Measurements from ENCODE around the gene GALNT3.

Gene GALNT3

GRCh38 chr2:165795011-165795410 lies 964 bp upstream of the GALNT3 start:
- DNase-seq, result no peak

DNA sequence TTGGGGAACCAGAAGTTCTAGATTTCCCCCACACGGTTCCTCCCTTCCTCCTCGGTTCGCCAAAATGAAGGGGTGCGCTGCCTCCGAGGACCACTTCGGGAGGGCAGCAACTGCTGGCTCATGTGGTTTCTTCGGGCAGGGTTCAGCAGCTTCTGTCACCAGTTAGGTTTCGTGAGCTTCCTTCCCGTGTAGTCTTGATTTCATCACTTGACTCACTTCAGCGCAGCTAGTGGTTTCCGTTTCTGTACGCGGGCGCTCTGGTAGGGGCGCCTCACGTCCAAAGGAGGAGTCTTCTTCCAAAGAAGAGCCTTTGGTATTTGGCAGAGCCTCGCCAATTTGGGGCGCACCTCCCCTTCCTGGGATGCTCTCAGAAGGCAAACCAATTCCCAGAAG lies 485 bp upstream of the GALNT3 start:
- peak; percentile 56 for DNase-seq

- no peak for DNase-seq
Observed at GRCh38 chr2:165793161-165793778, 777 bp downstream of the GALNT3 start.

GRCh38 chr2:165792104-165792454 lies 2.0 kb downstream of the GALNT3 start:
- no peak for DNase-seq

DNA sequence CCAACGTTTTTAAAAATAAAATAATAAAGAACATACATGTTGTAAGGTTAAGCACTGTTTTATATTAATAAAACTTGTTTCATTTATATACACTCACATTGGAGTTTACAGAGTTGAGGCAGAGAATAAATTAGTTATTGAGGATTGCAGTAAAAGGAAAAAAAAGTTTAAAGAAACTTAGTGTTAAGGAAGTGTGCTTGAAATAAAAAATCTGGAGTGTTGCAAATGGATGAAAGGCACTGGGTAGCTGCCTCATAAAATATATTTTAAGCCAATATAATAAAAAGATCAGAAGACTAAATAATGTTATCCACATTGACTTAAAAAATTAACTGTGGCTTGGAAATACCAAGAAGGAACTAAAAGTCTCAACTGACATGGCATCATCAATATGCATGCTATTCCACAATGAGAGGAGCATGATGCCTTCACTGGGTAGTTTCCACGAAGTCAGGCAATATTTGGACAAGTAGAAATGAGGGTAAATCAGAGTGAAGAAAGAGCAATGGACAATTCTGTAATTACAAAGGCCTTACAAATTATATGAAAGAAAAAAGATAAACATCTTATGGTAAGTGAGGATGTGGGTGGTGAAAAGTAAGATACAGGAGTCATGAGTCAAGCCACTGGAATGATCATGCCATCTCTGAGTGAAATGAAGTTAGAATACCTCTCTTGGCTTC lies 2.5 kb downstream of the GALNT3 start:
- no peak for DNase-seq

- no peak for DNase-seq
Observed at GRCh38 chr2:165790466-165790865, 3.6 kb downstream of the GALNT3 start.

- DNase-seq, result no peak
Observed at GRCh38 chr2:165787334-165787733, 6.7 kb downstream of the GALNT3 start.

DNA sequence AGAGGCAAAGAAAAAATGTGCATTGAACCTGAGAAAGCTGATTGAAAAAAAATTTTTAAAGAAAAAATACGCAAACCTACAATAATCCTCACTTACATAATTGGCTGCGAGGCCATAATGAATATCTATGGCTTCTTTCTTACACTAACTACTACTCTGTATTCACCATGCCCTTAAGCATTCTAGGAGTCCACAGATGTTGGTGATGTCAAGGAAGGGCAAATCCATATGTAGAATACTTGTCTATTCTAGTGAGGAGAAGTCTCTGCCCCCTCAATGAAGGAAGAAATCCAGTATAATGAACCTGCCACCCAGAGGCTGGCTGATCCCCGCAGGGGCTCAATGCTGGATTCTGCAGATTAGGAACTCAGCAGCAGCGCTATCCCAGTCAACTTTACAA lies 14.3 kb downstream of the GALNT3 start:
- DNase-seq, result no peak

DNA sequence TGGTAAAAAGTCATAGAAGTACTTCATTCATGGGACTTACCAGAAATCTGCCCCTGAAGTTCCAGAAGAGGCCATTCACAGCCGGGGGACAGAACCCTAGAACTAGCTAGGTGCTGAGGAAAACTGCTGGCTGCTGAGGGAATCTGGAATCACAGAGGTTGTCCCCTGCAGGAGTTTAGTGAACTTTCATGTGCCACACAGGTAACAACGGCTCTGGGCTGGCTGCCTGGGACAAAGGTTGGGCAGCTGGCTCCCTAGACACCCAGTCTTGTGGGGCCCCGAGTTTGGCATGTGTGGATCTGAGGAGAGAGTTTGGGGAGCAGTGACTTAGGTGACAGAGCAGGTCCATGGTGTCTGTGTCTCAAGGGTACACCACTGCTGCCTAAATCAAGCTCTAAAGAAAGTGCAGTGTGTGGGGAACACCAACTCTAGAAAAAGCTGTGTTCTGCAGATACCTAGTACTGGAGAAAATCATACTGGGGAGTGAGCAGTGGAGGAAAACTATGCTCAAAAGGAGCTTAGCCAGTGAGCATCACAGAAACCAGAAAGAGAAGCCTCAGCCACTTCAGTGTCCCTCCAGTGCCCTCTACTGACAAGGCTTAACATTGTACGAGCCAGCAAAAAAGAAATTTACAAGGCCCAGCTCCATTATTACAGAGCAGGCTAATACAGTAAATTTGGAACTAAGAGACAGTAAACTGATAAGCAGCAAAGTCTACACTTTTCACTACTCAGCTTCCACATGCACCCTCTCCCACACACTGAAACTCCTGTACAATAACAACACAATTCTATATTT lies 15.2 kb downstream of the GALNT3 start:
- DNase-seq, result no peak

- no peak for DNase-seq
Observed at GRCh38 chr2:165778187-165778556, 15.9 kb downstream of the GALNT3 start.

GRCh38 chr2:165777522-165778186 lies 16.4 kb downstream of the GALNT3 start:
- DNase-seq, result peak; percentile 5

- DNase-seq, result no peak
Observed at GRCh38 chr2:165776796-165777195, 17.3 kb downstream of the GALNT3 start.

GRCh38 chr2:165776013-165776412 lies 18.0 kb downstream of the GALNT3 start:
- DNase-seq, result no peak

- no peak for DNase-seq
Observed at GRCh38 chr2:165773684-165774083, 20.4 kb downstream of the GALNT3 start.

DNA sequence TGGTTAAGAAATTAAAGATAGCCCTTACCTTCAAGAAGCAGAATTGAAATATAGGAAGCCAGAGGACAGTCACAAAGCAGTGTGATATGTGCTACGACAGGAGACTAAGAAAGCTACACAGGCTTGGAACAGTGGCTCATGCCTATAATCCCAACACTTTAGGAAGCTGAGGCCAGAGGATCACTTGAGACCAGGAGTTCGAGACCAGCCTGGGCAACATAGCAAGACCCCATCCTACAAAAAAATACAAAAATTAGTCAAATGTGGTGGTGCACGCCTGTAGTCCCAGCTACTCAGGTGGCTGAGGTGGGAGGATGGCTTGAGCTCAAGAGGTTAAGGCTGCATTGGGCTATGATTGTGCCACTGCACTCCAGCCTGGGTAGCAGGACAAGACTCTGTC lies 21.9 kb downstream of the GALNT3 start:
- DNase-seq, result no peak

- no peak for DNase-seq
Observed at GRCh38 chr2:165766326-165766927, 27.6 kb downstream of the GALNT3 start.

DNA sequence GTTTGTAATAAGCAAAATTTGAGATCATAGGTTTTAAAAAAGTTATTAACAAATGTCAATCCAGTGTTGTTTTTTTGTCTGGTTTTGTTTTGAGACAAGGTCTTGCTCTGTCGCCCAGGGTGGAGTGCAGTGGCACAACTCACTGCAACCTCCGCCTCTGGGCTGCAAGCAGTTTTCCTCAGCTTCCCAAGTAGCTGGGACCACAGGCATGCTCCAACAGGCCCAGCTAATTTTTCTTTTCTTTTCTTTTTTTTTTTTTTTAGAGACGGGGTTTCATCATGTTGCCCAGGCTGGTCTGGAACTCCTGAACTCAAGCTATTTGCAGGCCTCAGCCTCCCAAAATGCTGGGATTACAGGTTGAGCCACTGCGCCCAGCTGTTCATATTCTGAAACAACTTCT lies 31.3 kb downstream of the GALNT3 start:
- no peak for DNase-seq

DNA sequence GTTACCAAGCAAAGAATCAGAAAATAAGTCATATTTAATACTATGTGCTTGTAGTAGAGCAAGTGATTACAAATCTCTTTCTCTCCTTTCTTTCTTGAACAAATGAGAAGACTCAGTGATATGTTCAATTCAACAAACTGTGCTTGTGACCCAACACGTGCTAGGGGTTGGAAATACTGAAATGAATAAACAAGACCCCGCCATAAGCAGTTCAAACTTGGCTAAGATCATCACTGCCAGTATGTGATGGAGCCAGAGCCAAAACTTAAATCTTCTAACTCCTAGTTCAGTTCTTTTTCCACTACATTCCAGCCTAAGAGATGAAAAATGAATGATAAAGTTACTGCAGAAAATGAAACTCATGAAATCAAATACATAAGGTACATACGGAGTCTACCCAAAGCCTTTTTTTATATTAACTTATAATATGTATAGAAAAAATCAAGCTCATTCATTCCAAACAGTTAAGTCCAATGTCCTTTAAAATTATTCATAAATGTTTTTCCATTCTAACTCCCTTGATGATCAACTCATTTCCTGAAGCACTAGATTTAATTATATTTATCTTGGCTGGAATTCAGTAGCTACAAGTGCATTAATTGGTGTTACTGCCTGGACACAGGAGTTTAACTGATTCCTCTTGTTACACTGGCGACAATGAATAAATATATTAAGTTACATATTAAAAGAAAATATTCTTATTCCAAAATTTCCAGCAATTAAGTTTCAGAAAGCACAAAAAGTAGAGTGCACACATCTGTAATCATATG lies 36.0 kb downstream of the GALNT3 start:
- no peak for DNase-seq

GRCh38 chr2:165746501-165746900 lies 47.5 kb downstream of the GALNT3 start:
- no peak for DNase-seq

- DNase-seq, result no peak
Observed at GRCh38 chr2:165745916-165746315, 48.1 kb downstream of the GALNT3 start.

DNA sequence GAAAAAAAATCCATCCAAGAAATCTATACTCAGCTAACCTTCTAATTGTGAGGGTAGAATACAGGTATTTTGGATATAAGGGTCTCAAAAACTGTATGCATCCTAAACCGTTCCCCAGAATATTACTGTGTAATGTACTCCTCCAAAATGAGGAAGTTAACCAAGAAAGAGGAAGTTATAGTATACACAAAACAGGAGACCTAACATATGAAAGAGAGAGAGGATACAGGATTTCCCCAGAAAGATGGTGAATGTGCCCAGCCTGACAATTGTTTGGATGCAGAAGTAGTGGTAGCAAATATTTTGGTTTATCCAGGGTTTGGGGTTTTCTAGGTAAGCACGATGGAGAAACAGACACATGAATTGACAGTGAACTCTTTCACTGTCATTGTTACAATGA lies 50.6 kb downstream of the GALNT3 start:
- DNase-seq, result no peak

GRCh38 chr2:165725421-165725820 lies 68.6 kb downstream of the GALNT3 start:
- DNase-seq, result no peak

DNA sequence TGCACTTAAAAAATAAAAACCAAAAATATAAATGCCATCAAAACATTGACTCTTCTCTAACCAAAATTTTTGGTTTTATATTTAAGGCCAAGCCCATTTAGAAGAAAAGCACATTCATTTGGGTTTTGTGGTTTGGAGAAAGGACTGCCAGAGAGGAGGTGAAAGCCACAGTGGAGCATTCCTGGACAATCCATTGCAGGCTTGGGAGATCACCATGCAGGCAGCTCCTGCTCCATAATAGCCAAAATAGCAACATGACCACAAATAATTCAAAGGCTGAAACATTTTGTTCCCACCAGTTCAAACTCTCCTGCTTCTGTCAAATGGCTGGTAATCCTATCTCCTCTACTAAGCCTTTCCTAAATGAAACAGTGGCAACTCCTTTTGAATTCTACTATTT lies 73.5 kb downstream of the GALNT3 start:
- no peak for DNase-seq
